HG03025 (cell line): Measurements from ENCODE around the gene KIF21B.
"Not testable (repeated sequence)": the region's sequence is repeated elsewhere in the genome, so short reads cannot be mapped to it uniquely, and the experiment has no call there.

ENCODE experiments used
- ATAC-seq: cut with Tn5 transposase; IDR thresholded peaks from one replicate; pipeline ENCODE4 v1.9.1; 2021; ENCODE audit warnings: mild to moderate bottlenecking, moderate library complexity; ENCODE audit not compliant: unreplicated experiment, low FRiP score

The KIF21B gene

DNA sequence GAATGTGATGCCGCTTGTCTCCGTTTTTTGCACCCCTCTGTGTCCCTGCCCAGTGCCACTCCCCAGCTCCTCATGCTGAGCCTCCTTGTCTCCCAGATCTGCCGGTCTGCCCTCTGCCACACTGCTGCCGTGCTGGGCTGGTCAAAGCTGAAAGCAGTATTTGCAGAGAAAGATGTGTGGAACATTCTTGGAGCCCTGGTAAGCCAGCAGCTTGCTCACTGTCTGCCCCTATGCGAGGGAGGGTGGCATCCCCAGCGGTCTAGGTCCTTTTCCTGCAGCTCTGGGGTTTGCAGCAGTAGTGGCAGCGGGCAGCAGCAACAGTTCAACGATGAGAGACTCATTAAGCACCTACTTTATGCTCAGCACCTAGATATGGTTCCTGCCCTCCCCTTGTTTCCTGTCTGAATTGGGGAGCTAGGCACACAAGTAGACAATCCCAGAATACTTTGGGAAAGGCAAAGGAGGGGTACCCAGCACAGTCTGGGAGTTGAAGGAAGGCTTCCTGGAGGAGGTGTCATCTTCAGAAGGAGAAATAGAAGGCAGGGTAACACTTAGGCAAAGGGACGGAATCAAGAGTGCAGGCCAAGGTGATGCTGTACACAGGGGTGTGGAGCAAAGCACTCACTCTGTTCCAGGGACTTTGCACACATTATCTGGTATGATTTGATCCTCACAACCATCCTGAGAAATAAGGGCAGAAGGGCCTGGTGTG is 63.1 kb downstream of the KIF21B start:
- no peak for ATAC-seq

DNA sequence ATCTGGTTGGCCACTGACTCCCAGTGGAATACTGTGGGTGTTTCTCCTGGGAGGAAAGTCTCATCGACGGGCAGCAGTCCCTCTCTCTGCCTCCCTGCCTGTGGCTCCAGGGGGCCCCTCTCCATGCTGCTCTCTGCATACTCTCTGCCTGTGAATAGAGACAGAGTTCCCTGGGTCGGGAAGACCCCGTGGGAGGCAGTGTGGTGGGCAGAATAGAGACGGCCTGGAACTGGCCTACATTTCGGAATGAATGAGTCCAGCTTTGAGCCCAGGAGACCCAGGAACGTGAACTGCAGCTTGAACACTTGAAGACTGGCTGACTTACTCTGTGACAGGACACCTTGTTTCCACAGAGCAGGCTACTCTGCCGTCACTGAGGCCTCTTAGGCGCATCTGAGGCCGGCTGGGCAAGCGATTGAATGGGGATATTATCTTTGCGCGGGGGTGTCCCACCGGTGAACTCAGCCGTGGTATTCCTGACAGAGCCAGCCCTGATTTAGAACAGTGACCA is 64.0 kb downstream of the KIF21B start:
- ATAC-seq, result no peak

DNA sequence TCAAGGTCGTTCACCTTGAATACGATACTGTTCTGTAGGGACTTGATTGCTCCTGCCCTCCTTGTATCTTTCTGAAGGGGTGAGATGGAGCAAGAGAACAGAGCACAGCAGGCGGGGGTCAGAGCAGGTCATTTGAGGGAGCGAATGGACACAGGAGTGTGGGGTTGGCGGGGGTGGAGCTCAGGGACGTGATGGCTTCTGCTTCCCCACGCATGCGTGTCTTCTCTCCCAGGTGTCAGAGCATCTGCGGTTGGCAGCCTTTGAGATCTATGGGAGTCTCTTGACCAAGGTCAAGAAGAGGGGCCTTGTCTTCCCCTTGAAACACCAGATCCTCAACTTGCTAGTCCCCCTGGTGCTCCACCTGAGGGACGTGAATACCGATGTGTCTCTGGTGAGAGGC is 64.9 kb downstream of the KIF21B start:
- no peak for ATAC-seq

DNA sequence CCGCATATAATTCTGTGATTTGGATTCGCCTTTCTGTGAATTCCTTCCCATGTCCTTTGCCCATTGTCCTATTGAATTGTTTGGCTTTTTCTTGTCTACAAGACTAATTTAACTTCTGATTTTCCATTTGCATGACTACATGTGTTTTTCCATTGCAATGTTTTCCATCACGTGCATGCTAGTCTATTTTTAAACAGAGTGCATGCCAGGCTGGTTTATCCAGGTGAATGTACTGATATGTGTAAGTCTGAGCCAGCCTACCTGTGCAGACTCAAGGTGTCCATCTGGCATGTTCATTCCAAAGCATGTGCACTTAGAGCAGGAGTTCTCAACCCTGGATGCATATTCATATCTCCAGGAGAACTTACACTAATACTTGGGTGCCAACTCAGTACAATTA is 69.1 kb downstream of the KIF21B start:
- ATAC-seq, result no peak

DNA sequence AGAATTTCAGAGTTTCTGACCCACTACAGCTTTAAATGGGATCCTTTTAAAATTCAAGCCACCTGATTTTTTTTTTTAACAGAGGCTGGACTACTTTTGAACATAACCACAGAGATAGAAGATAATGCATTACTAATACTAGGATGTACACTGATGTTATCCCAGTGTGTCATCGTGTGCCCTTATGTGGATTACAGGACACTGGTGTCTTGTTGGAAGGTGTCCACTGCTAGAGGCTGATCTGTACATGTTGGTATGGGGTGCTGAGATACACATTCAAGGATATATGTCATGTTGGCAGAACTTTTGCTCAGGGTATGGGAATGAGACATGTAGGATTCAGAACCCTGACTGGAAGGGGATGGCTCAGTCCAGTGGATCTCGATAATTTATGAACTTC is 72.5 kb downstream of the KIF21B start:
- ATAC-seq, result no peak

DNA sequence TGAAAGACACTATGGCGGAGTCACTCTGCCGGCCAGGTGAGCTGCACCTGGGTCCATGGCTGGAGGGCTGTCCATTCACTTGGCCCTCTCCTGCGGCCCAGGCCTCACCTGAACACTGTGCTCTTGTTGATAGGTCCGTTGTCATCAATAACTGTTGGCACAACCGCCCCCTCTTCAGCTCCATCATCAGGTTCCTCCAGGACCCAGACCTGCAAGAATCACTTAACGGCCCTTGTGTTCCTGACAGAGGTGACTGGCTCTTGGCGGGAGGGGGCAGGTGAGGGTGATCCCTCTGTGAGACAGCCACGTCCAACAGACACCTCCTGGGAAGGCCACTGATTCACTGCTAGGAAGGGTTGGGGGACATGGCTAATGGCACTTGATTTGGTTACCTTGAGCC is 73.9 kb downstream of the KIF21B start:
- no peak for ATAC-seq

DNA sequence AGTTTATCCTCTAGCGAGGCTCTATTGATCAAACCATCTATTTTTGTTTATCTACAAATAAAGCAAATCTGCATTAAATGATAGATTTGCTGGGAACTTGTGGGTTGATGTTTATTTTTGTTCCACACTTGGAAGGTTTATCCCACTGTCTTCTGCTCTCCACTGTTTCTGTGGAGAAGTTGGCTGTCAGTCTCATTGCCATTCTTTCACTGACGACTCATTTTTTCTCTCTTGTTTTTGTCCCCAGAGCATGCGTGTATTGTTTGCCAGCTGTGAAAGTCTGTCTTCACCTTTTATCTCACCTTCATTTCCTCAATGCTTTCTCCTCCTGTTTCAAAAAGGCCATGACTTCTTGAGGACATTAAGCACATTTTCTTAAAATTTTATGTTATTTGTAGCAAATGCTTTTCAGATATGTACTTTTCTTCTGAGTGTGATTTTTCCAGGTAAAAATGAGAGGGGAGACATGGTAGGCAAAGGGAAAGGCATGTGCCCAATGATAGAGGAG is 76.4 kb downstream of the KIF21B start:
- ATAC-seq, result no peak

DNA sequence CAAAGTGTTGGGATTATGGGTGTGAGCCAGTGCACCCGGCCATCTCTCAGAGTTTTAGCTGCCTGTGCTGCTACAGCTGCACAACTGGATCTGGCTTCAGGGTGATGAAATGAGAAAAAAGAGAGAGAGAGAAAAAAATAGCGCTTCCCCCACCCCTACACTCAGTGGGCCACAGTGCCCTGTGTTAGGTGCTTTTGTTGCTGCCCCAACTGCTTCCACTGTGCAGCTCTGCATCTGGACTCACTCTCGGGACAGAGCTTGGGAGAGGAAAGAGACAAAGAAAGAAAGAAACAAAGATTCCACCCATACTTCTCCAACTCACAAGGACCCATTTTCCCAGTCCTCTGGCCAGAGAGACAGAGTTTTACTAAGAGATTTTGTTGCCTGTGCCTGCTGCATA is 78.4 kb downstream of the KIF21B start:
- no peak for ATAC-seq

DNA sequence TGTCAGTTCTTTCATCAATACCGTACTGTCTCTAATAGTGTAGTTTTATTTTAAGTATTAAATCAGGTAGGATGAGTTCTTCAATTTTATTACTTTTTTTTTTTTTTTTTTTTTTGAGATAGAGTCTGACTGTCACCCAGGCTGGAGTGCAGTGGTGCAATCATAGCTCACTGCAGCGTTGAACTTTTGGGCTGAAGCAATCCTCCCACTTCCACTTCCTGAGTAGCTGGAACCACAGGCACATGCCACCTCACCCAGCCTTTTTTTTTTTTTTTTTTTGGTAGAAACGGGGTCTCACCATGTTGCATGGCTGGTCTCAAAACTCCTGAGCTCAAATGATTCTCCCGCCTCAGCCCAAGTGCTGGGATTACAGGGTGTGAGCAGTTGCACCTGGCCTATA is 84.6 kb downstream of the KIF21B start:
- no peak for ATAC-seq

DNA sequence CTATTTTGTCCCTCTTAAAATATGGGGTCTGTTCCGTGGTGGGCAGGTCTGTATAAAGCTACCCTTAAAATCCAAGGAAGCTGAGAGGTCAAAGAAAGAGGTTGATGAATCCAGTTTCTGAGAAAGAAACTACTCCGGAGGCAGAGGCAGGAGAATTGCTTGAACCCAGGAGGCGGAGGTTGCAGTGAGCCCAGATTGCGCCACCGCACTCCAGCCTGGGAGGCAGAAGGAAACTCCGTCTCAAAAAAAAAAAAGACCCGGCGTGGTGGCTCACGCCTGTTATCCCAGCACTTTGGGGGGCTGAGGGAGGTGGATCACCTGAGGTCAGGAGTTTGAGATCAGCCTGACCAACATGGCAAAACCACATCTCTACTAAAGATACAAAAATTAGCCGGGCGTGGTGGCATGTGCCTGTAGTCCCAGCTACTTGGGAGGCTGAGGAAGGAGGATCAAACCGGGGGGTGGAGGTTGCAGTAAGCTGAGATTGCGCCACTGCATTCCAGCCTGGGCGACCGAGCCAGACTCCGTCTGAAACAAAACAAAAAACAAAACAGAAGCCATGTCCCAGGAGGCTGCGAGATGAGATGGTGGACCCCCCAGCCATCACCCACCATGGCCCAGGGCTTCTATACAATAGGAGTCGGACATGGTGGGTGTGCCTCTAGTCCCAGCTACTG is 88.1 kb downstream of the KIF21B start:
- not testable (repeated sequence) for ATAC-seq

DNA sequence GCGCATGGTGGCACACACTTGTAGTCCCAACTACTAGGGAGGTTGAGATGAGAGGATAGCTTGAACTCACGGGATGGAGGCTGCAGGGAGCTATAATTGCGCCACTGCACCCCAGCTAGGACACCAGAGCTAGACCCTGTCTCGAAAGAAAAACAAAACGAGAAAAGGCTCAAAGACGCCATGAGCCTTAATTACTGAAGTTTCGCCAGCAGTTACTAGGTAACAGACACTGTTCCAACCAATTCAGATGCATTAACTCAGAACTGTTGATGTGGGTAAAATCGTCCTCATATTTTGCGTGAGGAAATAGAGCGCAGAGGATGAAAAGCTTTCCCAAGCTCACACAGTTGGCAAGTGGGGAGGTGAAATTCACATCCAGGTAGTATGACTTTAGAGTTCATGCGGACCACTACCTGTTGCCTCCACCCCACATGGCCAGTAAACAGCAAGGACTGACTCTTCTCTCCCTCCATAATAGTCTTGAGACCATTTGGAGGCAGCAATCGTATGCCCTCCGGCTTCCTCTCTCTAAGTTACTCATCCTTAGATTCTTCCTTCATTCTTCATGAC is 88.8 kb downstream of the KIF21B start:
- ATAC-seq, result no peak

DNA sequence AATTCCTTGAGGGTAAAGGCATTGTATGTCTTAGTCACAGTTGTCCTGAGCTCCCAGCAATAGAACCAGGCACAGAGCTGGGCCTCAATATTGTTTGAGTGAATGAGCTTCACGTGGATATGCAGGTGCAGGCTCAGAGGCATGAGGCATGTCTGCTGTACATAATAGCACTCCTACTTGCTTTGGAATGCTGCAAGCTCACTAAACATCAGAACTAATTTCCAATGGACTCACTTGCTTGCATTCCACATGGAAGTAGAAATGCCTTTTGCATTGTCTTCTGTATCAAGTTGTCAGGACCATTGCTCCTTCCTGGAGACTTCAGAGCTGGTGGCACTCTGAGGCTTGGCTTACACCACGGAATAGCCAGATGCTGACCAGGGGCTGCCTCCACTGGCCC is 91.7 kb downstream of the KIF21B start:
- no peak for ATAC-seq

DNA sequence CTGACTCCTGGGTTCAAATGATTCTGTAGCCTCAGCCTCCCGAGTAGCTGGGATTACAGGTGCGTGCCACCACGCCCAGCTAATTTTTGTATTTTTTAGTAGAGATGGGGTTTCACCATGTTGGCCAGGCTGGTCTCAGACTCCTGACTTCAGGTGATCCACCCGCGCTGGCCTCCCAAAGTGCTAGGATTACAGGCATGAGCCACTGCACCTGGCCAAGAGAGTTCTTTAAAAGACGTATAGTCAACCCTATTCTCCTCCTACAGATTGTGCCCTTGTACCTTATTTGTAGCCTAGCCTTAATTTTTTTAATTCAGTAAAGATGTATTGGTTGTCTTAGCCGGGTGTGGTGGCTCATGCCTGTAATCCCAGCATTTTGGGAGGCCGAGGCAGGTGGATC is 93.2 kb downstream of the KIF21B start:
- not testable (repeated sequence) for ATAC-seq

DNA sequence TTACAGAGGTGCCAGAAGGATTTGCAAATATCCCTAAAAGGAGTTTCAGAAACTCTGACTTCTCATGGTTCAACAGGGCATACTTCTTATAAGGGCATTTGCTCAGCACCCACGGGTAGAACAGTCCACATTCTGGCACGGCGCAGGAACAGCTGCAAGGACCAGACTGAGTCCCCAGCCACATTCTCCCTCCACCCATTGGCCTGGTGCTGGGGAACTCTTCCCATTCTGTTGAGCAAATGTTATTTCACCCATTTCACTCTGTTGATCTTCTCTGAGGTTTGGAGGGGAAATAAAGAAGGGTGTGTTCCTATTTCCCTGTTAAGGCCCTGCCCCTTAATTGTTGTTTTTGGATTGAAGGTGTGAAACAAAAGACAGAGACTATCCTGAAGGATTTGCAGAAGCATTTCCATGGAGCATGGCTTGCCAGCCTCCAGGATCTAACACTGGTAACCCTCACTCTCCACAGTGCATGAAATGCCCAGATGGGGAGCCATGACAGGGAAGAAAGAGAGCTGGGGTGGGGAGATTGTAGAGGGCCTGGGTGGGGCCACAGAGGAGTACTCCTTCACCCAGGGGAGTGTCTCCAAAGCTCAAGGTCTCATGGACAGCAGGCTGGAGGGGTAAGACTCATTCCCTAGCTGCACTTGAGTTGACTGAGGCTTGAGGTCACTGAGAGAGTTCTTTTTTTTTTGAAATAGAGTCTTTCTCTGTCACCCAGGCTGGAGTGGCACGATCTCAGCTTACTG is 93.8 kb downstream of the KIF21B start:
- no peak for ATAC-seq

DNA sequence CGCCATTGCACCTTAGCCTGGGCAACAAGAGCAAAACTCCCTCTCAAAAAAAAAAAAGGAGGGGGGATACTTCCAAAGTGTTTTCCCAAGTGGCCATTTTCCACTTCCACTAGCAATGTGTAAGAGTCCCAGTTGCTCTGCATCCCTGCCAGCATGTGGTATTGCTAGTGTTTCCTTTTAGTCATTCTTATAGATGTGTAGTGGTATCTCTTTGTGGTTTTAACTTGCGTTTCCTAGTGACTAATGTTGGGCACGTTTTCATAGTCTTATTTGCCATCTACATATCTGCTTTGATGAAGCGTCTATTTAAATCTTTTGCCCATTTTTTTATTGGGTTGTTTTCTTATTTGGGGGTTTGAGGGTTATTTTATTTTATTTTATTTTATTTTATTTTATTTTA is 97.7 kb downstream of the KIF21B start:
- ATAC-seq, result no peak

DNA sequence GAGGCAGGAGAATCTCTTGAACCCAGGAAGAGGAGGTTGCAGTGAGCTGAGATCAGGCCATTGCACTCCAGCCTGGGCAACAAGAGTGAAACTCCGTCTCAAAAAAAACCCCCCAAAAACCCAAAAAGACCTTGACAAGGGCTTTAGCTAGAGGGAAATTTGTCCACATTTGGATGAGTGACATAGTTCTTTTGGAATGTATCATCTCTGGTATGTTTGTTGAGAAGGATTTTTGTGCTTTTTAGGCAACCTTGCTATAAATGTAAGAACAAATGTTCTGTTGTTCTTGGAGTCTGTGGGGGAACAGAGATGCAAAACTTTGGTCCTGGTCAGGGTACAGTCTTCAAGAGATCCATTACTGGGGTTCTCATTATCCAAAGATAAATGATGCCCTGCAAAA is 99.9 kb downstream of the KIF21B start:
- ATAC-seq, result no peak

DNA sequence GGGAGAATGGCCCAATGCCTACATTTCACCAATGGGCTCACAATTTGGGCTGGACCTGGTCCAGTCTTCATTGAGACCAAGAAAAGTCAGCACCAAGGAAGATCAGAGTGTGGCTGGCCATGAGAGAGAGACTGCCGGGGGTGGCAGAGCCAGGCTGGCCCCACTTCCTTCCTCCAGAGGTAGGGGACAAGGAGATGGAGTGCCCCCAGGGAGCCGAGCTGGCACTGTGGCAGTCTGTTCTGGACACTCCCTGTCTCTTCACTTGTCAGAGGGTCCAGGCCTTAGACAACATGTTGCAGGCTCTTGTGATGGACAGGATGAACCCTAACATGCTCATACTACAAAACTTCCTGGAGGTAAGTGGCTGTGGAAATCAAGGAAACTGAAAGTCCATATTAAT is 101.1 kb downstream of the KIF21B start:
- no peak for ATAC-seq

DNA sequence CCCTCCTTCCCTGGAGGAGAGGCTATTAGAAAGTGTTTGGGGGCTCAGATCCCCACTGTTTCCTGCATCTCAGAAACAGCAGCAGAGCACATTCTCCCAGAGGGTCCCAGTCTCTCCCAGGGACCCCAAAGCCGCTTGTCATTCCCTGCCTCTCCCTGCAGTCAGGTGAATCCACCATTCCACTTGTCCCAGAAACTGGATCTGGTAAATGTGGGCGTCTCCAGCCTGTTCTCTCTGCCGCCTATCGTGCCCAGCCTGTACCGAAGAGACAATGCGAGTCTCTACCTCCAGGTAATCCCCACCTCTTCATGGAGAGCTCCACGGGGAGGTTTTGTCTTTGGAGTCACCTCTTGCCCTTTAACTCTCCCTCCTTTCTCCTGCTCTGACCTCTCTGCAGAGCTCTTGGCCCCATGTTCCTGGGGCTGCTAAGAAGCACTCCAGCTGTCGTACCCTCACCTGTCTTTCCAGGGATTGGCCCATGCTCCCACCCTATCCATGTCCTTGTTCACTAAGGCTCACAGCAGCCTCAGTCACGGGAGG is 101.9 kb downstream of the KIF21B start:
- no peak for ATAC-seq
